ENCODE measurements around the gene DAB2IP. TPM values are rescaled to one million over a fixed set of nuclear protein-coding genes. Genes with fewer than 3 reads are reported as not detected.

Gene DAB2IP
- total RNA-seq, 2 experiments from 2014 or later, result 0.06 TPM; not detected in 1

- H3K27ac Mint-ChIP-seq, result no peak overlapping the region
- ChIA-PET POLR2A (no interaction called here), CTCF (no interaction called here)
- H3K4me3 Mint-ChIP-seq, result no peak overlapping the region
- Histone ChIP-seq H3K36me3 (ENCODE audit: insufficient read depth, low read length) (no peaks in the 10 kb centered on the region), H3K4me1 (ENCODE audit: insufficient read depth, low read length) (peaks cover 16% of the 10 kb centered on the region), H3K9me3 (ENCODE audit: control insufficient read depth in 1 of 2, insufficient read depth in 1 of 2, low read length in 2 of 2) (peaks cover 0 to 12% of the 10 kb centered on the region in 2 experiments), H3K27me3 (ENCODE audit: control insufficient read depth in 1 of 2, insufficient read depth in 2 of 2, low read length in 2 of 2) (peaks cover 31 to 39% of the 10 kb centered on the region in 2 experiments), H3K27ac (ENCODE audit: low read depth in 1 of 2, low read length in 2 of 2) (no peak overlapping the region), H3K4me3 (ENCODE audit: low read length) (no peak overlapping the region)
- H3K9me3 Mint-ChIP-seq, result no peaks in the 10 kb centered on the region
- TF ChIP-seq, protein P1, sequence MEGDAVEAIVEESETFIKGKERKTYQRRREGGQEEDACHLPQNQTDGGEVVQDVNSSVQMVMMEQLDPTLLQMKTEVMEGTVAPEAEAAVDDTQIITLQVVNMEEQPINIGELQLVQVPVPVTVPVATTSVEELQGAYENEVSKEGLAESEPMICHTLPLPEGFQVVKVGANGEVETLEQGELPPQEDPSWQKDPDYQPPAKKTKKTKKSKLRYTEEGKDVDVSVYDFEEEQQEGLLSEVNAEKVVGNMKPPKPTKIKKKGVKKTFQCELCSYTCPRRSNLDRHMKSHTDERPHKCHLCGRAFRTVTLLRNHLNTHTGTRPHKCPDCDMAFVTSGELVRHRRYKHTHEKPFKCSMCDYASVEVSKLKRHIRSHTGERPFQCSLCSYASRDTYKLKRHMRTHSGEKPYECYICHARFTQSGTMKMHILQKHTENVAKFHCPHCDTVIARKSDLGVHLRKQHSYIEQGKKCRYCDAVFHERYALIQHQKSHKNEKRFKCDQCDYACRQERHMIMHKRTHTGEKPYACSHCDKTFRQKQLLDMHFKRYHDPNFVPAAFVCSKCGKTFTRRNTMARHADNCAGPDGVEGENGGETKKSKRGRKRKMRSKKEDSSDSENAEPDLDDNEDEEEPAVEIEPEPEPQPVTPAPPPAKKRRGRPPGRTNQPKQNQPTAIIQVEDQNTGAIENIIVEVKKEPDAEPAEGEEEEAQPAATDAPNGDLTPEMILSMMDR (IDR thresholded peaks at IDR 0.05), result no peak
- peaks cover 6% of the 10 kb centered on the region for H3K4me1 Mint-ChIP-seq (ENCODE audit: low read depth)
- DNase-seq (no peak), ATAC-seq (ENCODE audit: poor library complexity) (no peak)
- peaks cover 49% of the 10 kb centered on the region for H3K27me3 Mint-ChIP-seq
- H3K36me3 Mint-ChIP-seq (ENCODE audit: low read depth), result no peaks in the 10 kb centered on the region
- intact Hi-C loops (cut with DNase I, micrococcal nuclease), result no loop called here
These were observed 45.5 kb downstream of the DAB2IP start for GRCh38 chr9:121696930-121697329.

DNA sequence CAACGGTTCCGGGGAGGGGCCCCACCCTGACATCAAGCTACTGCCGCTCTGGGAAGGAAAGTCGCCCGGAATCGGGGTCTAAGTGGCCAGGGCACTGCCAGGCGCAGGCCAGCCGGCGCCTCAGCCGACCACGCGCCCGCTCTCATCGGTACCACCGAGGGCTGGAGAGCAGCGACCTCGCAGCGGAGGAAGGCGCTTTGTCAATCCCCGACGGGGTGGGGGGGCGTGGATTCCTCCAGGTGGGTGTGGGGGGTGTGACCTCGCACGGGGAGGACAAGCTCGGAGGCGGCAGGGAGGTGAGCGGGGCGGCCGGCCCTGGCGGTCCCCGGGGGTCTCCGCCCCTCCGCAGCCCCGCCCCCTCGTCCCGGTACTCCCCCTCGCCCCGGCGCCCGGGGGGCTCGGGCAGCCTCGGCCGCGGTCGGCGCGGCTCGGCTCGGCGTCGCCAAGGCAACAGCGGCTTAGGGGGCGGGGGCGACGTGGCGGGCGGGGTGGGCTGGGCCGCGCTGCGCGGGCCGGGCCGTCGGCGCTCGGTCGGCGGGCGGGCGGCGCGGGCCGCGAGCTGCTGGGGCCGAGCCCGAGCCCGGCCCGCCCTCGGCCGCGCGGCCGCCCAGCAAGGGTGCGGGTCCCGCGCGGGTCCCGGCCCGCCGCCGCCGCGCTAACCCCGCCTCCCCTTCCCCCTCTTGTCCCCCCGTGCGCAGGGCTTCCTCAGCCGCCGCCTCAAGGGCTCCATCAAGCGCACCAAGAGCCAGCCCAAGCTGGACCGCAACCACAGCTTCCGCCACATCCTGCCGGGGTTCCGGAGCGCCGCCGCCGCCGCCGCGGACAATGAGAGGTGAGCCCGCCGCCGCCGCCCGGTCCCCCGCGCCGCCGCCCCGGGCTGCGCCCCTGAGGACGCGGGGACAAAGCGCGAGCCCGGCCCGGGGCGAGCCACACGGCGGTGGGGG lies 47.5 kb downstream of the DAB2IP start:
- ChIA-PET CTCF (no interaction called here), POLR2A (no interaction called here)
- H3K4me3 ChIP-seq (ENCODE audit: low read length), result no peak overlapping the region
- no peak overlapping the region for H3K27ac ChIP-seq (ENCODE audit: low read depth in 1 of 2, low read length in 2 of 2)
- H3K4me1 Mint-ChIP-seq (ENCODE audit: low read depth), result peaks cover 6% of the 10 kb centered on the region
- DNase-seq, result peak in 10 of 14 experiments; percentile 5 to 68 (median 34)
- H3K36me3 Mint-ChIP-seq (ENCODE audit: low read depth), result no peaks in the 10 kb centered on the region
- TF ChIP-seq, protein P1 (IDR thresholded peaks at IDR 0.05), result no peak
- peaks cover 16% of the 10 kb centered on the region for H3K4me1 ChIP-seq (ENCODE audit: insufficient read depth, low read length)
- H3K27ac Mint-ChIP-seq, result no peak overlapping the region
- peaks cover 0 to 12% of the 10 kb centered on the region in 2 experiments for H3K9me3 ChIP-seq (ENCODE audit: control insufficient read depth in 1 of 2, insufficient read depth in 1 of 2, low read length in 2 of 2)
- H3K4me3 Mint-ChIP-seq, result no peak overlapping the region
- peaks cover 31 to 43% of the 10 kb centered on the region in 2 experiments for H3K27me3 ChIP-seq (ENCODE audit: control insufficient read depth in 1 of 2, insufficient read depth in 2 of 2, low read length in 2 of 2)
- no peaks in the 10 kb centered on the region for H3K9me3 Mint-ChIP-seq
- H3K27me3 Mint-ChIP-seq, result peaks cover 57% of the 10 kb centered on the region
- intact Hi-C loops (cut with DNase I, micrococcal nuclease), result no loop called here
- ATAC-seq (ENCODE audit: poor library complexity), result peak; percentile 34
- no peaks in the 10 kb centered on the region for H3K36me3 ChIP-seq (ENCODE audit: insufficient read depth, low read length)

DNA sequence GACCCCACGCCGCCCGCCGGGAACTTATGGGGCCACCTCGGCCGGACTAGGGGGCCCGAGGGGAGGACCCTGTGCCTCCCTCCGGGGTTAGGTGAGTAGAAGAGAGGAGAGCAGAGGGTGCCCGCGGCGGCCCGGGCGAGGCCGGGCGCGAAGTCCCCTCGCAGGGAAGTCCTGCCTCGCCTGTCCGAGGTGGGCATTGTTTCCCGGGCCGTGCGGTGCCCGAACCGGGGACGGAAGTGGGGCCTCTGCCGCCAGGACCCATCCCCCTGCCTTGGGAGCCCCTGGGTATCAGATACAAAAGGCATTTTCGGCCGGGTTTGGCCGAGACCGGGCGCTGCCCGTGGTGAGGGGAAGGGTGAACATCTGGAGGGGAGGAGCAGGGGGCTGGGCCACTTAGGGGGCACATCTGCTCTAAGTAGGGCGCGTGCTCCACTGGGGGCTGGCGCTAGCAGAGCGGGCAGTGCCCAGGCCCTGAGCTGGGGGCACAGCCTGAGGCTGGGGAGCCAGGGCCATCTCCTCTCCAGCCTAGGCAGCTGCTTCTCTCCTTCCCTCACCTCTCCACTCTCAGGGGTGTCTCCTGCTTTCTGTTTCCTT lies 48.2 kb downstream of the DAB2IP start:
- H3K4me1 ChIP-seq (ENCODE audit: insufficient read depth, low read length), result peaks cover 16% of the 10 kb centered on the region
- Mint-ChIP-seq H3K4me1 (ENCODE audit: low read depth) (peaks cover 6% of the 10 kb centered on the region), H3K27me3 (peaks cover 64% of the 10 kb centered on the region), H3K4me3 (no peak overlapping the region), H3K27ac (no peak overlapping the region), H3K36me3 (ENCODE audit: low read depth) (no peaks in the 10 kb centered on the region), H3K9me3 (no peaks in the 10 kb centered on the region)
- TF ChIP-seq, protein P1 (IDR thresholded peaks at IDR 0.05), result no peak
- H3K36me3 ChIP-seq (ENCODE audit: insufficient read depth, low read length), result no peaks in the 10 kb centered on the region
- H3K9me3 ChIP-seq (ENCODE audit: control insufficient read depth in 1 of 2, insufficient read depth in 1 of 2, low read length in 2 of 2), result peaks cover 0 to 12% of the 10 kb centered on the region in 2 experiments
- CTCF ChIA-PET, result no interaction called here
- ATAC-seq (ENCODE audit: poor library complexity) (no peak), DNase-seq (no peak)
- no peak overlapping the region for H3K4me3 ChIP-seq (ENCODE audit: low read length)
- POLR2A ChIA-PET, result no interaction called here
- peaks cover 31 to 43% of the 10 kb centered on the region in 2 experiments for H3K27me3 ChIP-seq (ENCODE audit: control insufficient read depth in 1 of 2, insufficient read depth in 2 of 2, low read length in 2 of 2)
- intact Hi-C loops (cut with DNase I, micrococcal nuclease), result no loop called here
- H3K27ac ChIP-seq (ENCODE audit: low read depth in 1 of 2, low read length in 2 of 2), result no peak overlapping the region

All from CD4-positive, alpha-beta T cell (primary cell).